Mesendoderm (in vitro differentiated cells): ENCODE results near the gene SSR1.

Experiments used
- DNase-seq: peaks from one replicate; pipeline ENCODE4 v3.0.0; 2013
- H2AK5ac ChIP-seq: 2 replicates; pipeline ENCODE4 v1.6.1; 2013; ENCODE audit warnings: low read length, inconsistent platforms
- H2BK120ac ChIP-seq: 2 replicates; pipeline ENCODE4 v1.6.1; 2013; ENCODE audit warnings: low read depth, mild to moderate bottlenecking, low read length, moderate library complexity, mixed read lengths
- H2BK15ac ChIP-seq: replicated peaks from 2 replicates; pipeline ENCODE4 v1.6.1; 2013; ENCODE audit warnings: low read depth, mild to moderate bottlenecking, moderate library complexity
- H2BK5ac ChIP-seq: 2 replicates; pipeline ENCODE4 v1.6.1; 2013; ENCODE audit warnings: low read length, inconsistent platforms
- H3K18ac ChIP-seq: 2 replicates; pipeline ENCODE4 v1.6.1; 2013; ENCODE audit warnings: mild to moderate bottlenecking, low read length, mixed read lengths
- H3K23ac ChIP-seq: one replicate; pipeline ENCODE4 v1.6.1; 2013; ENCODE audit warnings: low read length
- H3K27ac ChIP-seq: 2 replicates; pipeline ENCODE4 v1.5.1; 2013; ENCODE audit warnings: low read depth, mild to moderate bottlenecking, inconsistent platforms, low read length, moderate library complexity
- H3K27me3 ChIP-seq: 2 replicates; pipeline ENCODE4 v1.6.1; 2013; ENCODE audit warnings: low read length, control low read depth, mild to moderate bottlenecking, inconsistent platforms; ENCODE audit not compliant: insufficient read depth, poor library complexity
- H3K36me3 ChIP-seq: 2 replicates; pipeline ENCODE4 v1.6.1; 2013; ENCODE audit warnings: low read length, inconsistent platforms; ENCODE audit not compliant: control insufficient read depth, insufficient read depth
- H3K4ac ChIP-seq: one replicate; pipeline ENCODE4 v1.6.1; 2013; ENCODE audit warnings: low read depth, mild to moderate bottlenecking, low read length, moderate library complexity
- H3K4me1 ChIP-seq: 2 replicates; pipeline ENCODE4 v1.6.1; 2013; ENCODE audit warnings: low read depth, low read length, inconsistent platforms; ENCODE audit not compliant: control insufficient read depth
- H3K4me2 ChIP-seq: 2 replicates; pipeline ENCODE4 v1.6.1; 2013; ENCODE audit warnings: low read length
- H3K4me3 ChIP-seq: 2 replicates; pipeline ENCODE4 v1.5.1; 2013; ENCODE audit warnings: mild to moderate bottlenecking, low read length
- H3K56ac ChIP-seq: one replicate; pipeline ENCODE4 v1.6.1; 2013; ENCODE audit warnings: low read length
- H3K79me1 ChIP-seq: 2 replicates; pipeline ENCODE4 v1.6.1; 2013; ENCODE audit warnings: low read length, inconsistent platforms
- H3K79me2 ChIP-seq: 2 replicates; pipeline ENCODE4 v1.6.1; 2013; ENCODE audit warnings: mild to moderate bottlenecking, low read length; ENCODE audit not compliant: control insufficient read depth, insufficient read depth
- H3K9ac ChIP-seq: 2 replicates; pipeline ENCODE4 v1.6.1; 2013; ENCODE audit warnings: low read length, inconsistent platforms
- H4K5ac ChIP-seq: one replicate; pipeline ENCODE4 v1.6.1; 2013; ENCODE audit warnings: low read length
- H4K8ac ChIP-seq: one replicate; pipeline ENCODE4 v1.6.1; 2013; ENCODE audit warnings: low read depth, mild to moderate bottlenecking, control low read depth, low read length, moderate library complexity
- WGBS: extraction: QIAGEN DNeasy Blood & Tissue Kit; methylation state at CpG from one replicate; pipeline ENCODE4 v1.1.7; 2013; ENCODE audit warnings: low lambda C conversion rate, missing lambda C conversion rate; ENCODE audit not compliant: insufficient coverage; ENCODE audit errors: extremely low coverage; 5-methylcytosine and 5-hydroxymethylcytosine counted together

Gene SSR1

DNA sequence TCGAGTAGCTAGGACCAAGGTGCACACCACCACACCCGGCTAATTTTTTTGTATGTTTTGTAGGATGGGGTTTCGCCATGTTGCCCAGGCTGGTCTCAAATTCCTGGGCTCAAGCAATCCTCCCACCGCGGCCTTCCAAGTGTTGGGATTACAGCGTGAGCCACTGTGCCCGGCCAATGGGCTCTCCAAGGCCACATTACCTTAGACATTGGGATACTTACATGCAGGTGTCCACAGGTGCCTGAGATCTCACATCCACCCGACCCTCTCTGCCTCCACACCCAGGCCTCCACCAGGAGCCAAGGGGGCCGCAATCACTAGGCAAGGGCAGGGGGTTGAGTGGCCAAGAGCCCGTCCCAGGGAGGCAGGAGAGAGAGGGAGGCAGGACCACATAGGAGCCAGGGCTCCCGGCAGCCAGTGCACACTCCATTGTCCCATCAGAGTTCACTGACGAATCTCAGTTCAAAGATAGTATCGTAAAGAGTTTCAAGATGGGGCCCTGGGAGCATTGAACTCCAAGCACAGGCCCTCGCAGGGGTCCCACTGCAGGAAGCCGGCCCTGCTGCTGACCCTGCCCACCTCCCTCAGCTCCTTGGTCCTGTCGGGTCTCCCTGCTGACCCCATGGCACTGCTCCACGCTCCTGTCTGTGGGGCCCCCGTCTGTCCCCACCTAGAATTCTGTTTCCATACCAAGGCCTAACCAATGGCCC lies 55.3 kb downstream of the SSR1 start:
- H3K36me3 ChIP-seq, result no peaks in the 10 kb centered on the region
- no peaks in the 10 kb centered on the region for H3K4me1 ChIP-seq
- no peaks in the 10 kb centered on the region for H3K79me2 ChIP-seq
- H3K4me3 ChIP-seq, result no peak overlapping the region
- H2BK120ac ChIP-seq, result no peak overlapping the region
- H3K4ac ChIP-seq, result no peak overlapping the region
- no peak overlapping the region for H3K9ac ChIP-seq
- H3K27me3 ChIP-seq, result no peaks in the 10 kb centered on the region
- H4K5ac ChIP-seq, result no peak overlapping the region
- H3K4me2 ChIP-seq, result no peak overlapping the region
- no peak for DNase-seq
- no peak overlapping the region for H2BK15ac ChIP-seq
- no peak overlapping the region for H4K8ac ChIP-seq
- no peaks in the 10 kb centered on the region for H3K79me1 ChIP-seq
- H3K18ac ChIP-seq, result no peak overlapping the region
- no CpG with 5 or more reads among the region's 18 CpGs for WGBS
- no peak overlapping the region for H3K27ac ChIP-seq
- H3K56ac ChIP-seq, result no peak overlapping the region
- H2BK5ac ChIP-seq, result no peak overlapping the region
- no peak overlapping the region for H2AK5ac ChIP-seq
- H3K23ac ChIP-seq, result no peak overlapping the region

GRCh38 chr6:7256785-7257184 lies 56.2 kb downstream of the SSR1 start:
- H2BK120ac ChIP-seq, result no peak overlapping the region
- H3K36me3 ChIP-seq, result no peaks in the 10 kb centered on the region
- no peak overlapping the region for H2BK5ac ChIP-seq
- no peak overlapping the region for H3K23ac ChIP-seq
- H3K79me1 ChIP-seq, result no peaks in the 10 kb centered on the region
- H3K4me3 ChIP-seq, result no peak overlapping the region
- no peak overlapping the region for H4K5ac ChIP-seq
- H3K4me1 ChIP-seq, result no peaks in the 10 kb centered on the region
- no peaks in the 10 kb centered on the region for H3K27me3 ChIP-seq
- H3K27ac ChIP-seq, result no peak overlapping the region
- no peak overlapping the region for H2AK5ac ChIP-seq
- H3K79me2 ChIP-seq, result no peaks in the 10 kb centered on the region
- H3K56ac ChIP-seq, result no peak overlapping the region
- H3K9ac ChIP-seq, result no peak overlapping the region
- H3K4me2 ChIP-seq, result no peak overlapping the region
- H3K18ac ChIP-seq, result no peak overlapping the region
- no peak overlapping the region for H4K8ac ChIP-seq
- no peak for DNase-seq
- no peak overlapping the region for H2BK15ac ChIP-seq
- H3K4ac ChIP-seq, result no peak overlapping the region
- no CpG with 5 or more reads among the region's 4 CpGs for WGBS

GRCh38 chr6:7255918-7256317 lies 57.1 kb downstream of the SSR1 start:
- Histone ChIP-seq H3K79me1 (no peaks in the 10 kb centered on the region), H4K5ac (no peak overlapping the region), H3K27ac (no peak overlapping the region), H3K9ac (no peak overlapping the region), H4K8ac (no peak overlapping the region), H2BK120ac (no peak overlapping the region), H3K4me1 (no peaks in the 10 kb centered on the region), H3K23ac (no peak overlapping the region), H3K27me3 (no peaks in the 10 kb centered on the region), H3K4me2 (no peak overlapping the region), H3K4ac (no peak overlapping the region), H3K36me3 (no peaks in the 10 kb centered on the region), H2BK5ac (no peak overlapping the region), H3K79me2 (no peaks in the 10 kb centered on the region), H2BK15ac (no peak overlapping the region), H2AK5ac (no peak overlapping the region), H3K56ac (no peak overlapping the region), H3K18ac (no peak overlapping the region), H3K4me3 (no peak overlapping the region)
- no CpG with 5 or more reads among the region's 5 CpGs for WGBS
- DNase-seq, result no peak

DNA sequence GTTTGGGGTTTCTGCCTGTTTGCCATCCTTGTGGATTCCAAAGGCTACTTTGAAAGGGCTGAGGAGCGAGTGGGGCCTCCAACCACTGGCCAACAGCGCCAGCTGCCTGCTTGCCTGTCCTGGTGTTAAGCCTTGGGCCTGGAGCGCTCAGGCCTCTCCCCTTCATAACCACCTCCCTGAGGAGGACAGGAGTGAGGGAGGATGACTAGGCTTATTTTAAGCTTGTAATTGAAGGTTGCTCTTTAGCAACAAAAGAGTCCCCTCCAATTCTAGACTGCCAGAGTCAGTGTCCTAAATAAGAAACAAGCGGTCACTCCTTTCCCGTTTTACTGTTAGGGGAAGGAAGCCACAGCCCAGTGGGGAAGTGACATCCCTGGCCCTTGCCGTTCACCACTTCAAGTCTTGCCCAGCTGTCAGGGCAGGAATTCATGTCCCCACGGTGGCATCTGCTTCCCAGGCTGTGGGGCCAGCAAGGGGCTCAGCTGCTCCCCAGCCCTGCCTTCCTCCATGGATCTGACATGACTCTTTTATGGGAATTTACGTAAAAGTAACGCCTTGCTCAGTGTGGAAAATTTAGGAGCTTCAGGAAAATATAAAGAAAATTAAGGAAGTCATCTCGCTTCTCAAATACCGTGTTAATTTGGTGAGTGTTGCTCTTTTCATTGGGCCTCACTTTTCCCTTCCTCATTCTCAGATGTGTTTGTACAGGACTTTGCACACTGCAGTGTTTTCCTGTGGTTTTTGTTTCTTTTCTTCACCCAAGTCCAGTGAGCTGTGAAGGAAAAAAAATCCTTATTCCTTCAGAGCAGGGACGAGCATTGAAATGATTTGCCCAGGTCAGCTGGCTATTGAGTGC lies 57.8 kb downstream of the SSR1 start:
- no CpG with 5 or more reads among the region's 12 CpGs for WGBS
- no peak overlapping the region for H4K8ac ChIP-seq
- no peak overlapping the region for H3K9ac ChIP-seq
- no peak overlapping the region for H4K5ac ChIP-seq
- no peaks in the 10 kb centered on the region for H3K4me1 ChIP-seq
- no peak overlapping the region for H2BK5ac ChIP-seq
- no peak overlapping the region for H3K56ac ChIP-seq
- no peak overlapping the region for H3K23ac ChIP-seq
- no peak overlapping the region for H3K4me3 ChIP-seq
- no peaks in the 10 kb centered on the region for H3K79me1 ChIP-seq
- no peaks in the 10 kb centered on the region for H3K79me2 ChIP-seq
- H2BK120ac ChIP-seq, result no peak overlapping the region
- H2BK15ac ChIP-seq, result no peak overlapping the region
- H3K4ac ChIP-seq, result no peak overlapping the region
- H3K18ac ChIP-seq, result no peak overlapping the region
- H3K4me2 ChIP-seq, result no peak overlapping the region
- no peak for DNase-seq
- H3K27me3 ChIP-seq, result no peaks in the 10 kb centered on the region
- H3K36me3 ChIP-seq, result no peaks in the 10 kb centered on the region
- no peak overlapping the region for H3K27ac ChIP-seq
- H2AK5ac ChIP-seq, result no peak overlapping the region

- Histone ChIP-seq H2AK5ac (no peak overlapping the region), H3K4ac (no peak overlapping the region), H2BK5ac (no peak overlapping the region), H4K5ac (no peak overlapping the region), H3K4me2 (no peak overlapping the region), H3K4me1 (no peaks in the 10 kb centered on the region), H3K9ac (no peak overlapping the region), H3K79me2 (no peaks in the 10 kb centered on the region), H2BK120ac (no peak overlapping the region), H3K79me1 (peaks cover 1% of the 10 kb centered on the region), H3K56ac (no peak overlapping the region), H3K23ac (no peak overlapping the region), H4K8ac (no peak overlapping the region), H3K27ac (no peak overlapping the region), H2BK15ac (no peak overlapping the region), H3K18ac (no peak overlapping the region), H3K4me3 (no peak overlapping the region), H3K36me3 (peaks cover 6% of the 10 kb centered on the region), H3K27me3 (no peaks in the 10 kb centered on the region)
- DNase-seq, result no peak
- no CpG with 5 or more reads among the region's 4 CpGs for WGBS
These were observed 60.6 kb downstream of the SSR1 start for GRCh38 chr6:7252390-7252789.
